Transverse colon (tissue), 4 donors: ENCODE results near the gene PCF11. TPM values are rescaled to one million over a fixed set of nuclear protein-coding genes. Genes with fewer than 3 reads are reported as not detected.

Experiments
- DNase-seq: peaks from one replicate; pipeline ENCODE4 v3.0.0-alpha.2; 2019
- H3K27ac ChIP-seq, 4 donors: fragments of 200-600 bp; sonication (generic); 2 replicates each; pipeline ENCODE4 v1.5.1; 2016 to 2018; ENCODE audit warnings: inconsistent platforms in 4 of 4
- H3K27me3 ChIP-seq: fragments of 200-600 bp; sonication (generic); 2 replicates; pipeline ENCODE4 v1.5.1; 2017; ENCODE audit warnings: inconsistent platforms
- H3K36me3 ChIP-seq, 4 donors: fragments of 200-600 bp; sonication (generic); 2 replicates each; pipeline ENCODE4 v1.5.1; 2017 to 2019; ENCODE audit warnings: inconsistent platforms in 4 of 4
- H3K4me1 ChIP-seq, 4 donors: fragments of 200-600 bp; sonication (generic); 2 replicates each; pipeline ENCODE4 v1.5.1; 2017 to 2020; ENCODE audit warnings: inconsistent platforms in 4 of 4
- H3K4me3 ChIP-seq, 4 donors: fragments of 200-600 bp; sonication (generic); 1 replicate in 1 of 4; 2 replicates in 3 of 4; pipeline versions ENCODE4 v1.5.1 to v1.6.1; 2017 to 2019; ENCODE audit warnings: inconsistent platforms in 4 of 4
- H3K9me3 ChIP-seq, 2 donors: fragments of 200-600 bp; sonication (generic); 2 replicates each; pipeline ENCODE4 v1.5.1; 2017 to 2019; ENCODE audit warnings: inconsistent platforms in 2 of 2
- CTCF ChIP-seq, 5 experiments: fragments of 200-600 bp in 3 of 5; fragments of 450-650 bp in 2 of 5; sonication (generic) in 3 of 5; IDR thresholded peaks; 1 replicate in 2 of 5; 2 replicates in 3 of 5; pipeline ENCODE4 v1.5.1; 2016 to 2017; ENCODE audit warnings: antibody characterized with exemption in 5 of 5, inconsistent platforms in 3 of 5, mild to moderate bottlenecking in 2 of 5, moderate library complexity in 1 of 5
- EP300 ChIP-seq: sonication (generic); formaldehyde crosslinking; IDR thresholded peaks from one replicate; pipeline ENCODE4 v1.6.1; 2017; ENCODE audit warnings: antibody characterized with exemption, low read depth
- POLR2A ChIP-seq: fragments of 450-650 bp; IDR thresholded peaks from one replicate; pipeline ENCODE4 v1.6.1; 2016; ENCODE audit warnings: antibody characterized with exemption, mild to moderate bottlenecking, moderate library complexity
- POLR2AphosphoS5 ChIP-seq, 3 donors: sonication (generic); formaldehyde crosslinking; IDR thresholded peaks; one replicate each; pipeline ENCODE4 v1.6.1; 2016; ENCODE audit warnings: antibody characterized with exemption in 3 of 3
- WGBS, 2 donors: methylation state at CpG; one replicate each; pipeline ENCODE4 v1.1.5; 2018; ENCODE audit warnings: low coverage in 1 of 2; 5-methylcytosine and 5-hydroxymethylcytosine counted together
- in situ Hi-C, 4 donors: fragments of 200-750 bp; cut with MboI; loops; one replicate each; pipeline versions ENCODE4 v1.15.0 to v1.15.1; 2017; ENCODE audit warnings: low sequenced_read_pairs in 3 of 4, low pct_ligation_motif_present in 1 of 4, low pct_unique_long_range_greater_than_20kb in 1 of 4
- intact Hi-C: fragments of 100-400 bp; cut with DNase I; formaldehyde crosslinking; loops from one replicate; pipeline ENCODE4 v1.15.1; 2023; ENCODE audit warnings: low total_unique reads
- total RNA-seq, 4 donors: library from RNA; depleted of rRNA; stranded (reverse); fragments of >200 nt; gene quantifications; one replicate each; pipeline ENCODE4 v1.1.0, GENCODE V29; 2016

The PCF11 gene
- total RNA-seq, 4 donors from 2014 or later, result 81.1 to 346 (median 154) TPM

- TF ChIP-seq POLR2AphosphoS5 (IDR thresholded peaks at IDR 0.05), result no peak
- TF ChIP-seq CTCF (IDR thresholded peaks at IDR 0.05), result no peak
- no peak for TF ChIP-seq EP300
- no peak for TF ChIP-seq POLR2A
- no peak for DNase-seq
- H3K4me1 ChIP-seq, result peaks cover 0 to 12% (median 3%) of the 10 kb centered on the region in 4 donors
- no peaks in the 10 kb centered on the region for H3K9me3 ChIP-seq
- in situ Hi-C loops, result loop anchor here in 2 of 4 donors (10.0 to 25.0 kb wide), 2 partner anchors 98 to 111 kb away; partner anchors contain the start of gene RAB30 (in 1 of the 2)
- H3K27ac ChIP-seq, result no peak overlapping the region
- intact Hi-C loops, result no loop called here
- H3K36me3 ChIP-seq, result peaks cover 0 to 68% (median 26%) of the 10 kb centered on the region in 4 donors
- H3K4me3 ChIP-seq, result no peak overlapping the region
- no peaks in the 10 kb centered on the region for H3K27me3 ChIP-seq
- WGBS, 2 donors, result 77 to 88% methylated on average over 1 of the region's 1 CpG
Measured at GRCh38 chr11:83185767-83186166, 28.8 kb downstream of the PCF11 start.

GRCh38 chr11:83187465-83187864 is 30.5 kb downstream of the PCF11 start:
- TF ChIP-seq CTCF (IDR thresholded peaks at IDR 0.05) (no peak), EP300 (no peak), POLR2AphosphoS5 (IDR thresholded peaks at IDR 0.05) (no peak), POLR2A (no peak)
- no peak for DNase-seq
- Histone ChIP-seq H3K4me3 (no peak overlapping the region), H3K4me1 (peaks cover 3 to 8% (median 6%) of the 10 kb centered on the region in 4 donors), H3K36me3 (peaks cover 0 to 57% (median 23%) of the 10 kb centered on the region in 4 donors), H3K9me3 (no peaks in the 10 kb centered on the region), H3K27ac (no peak overlapping the region), H3K27me3 (no peaks in the 10 kb centered on the region)
- intact Hi-C loops, result no loop called here
- 91 to 94% methylated on average over 4 of the region's 4 CpGs for WGBS, 2 donors
- in situ Hi-C loops, result loop anchor here in 2 of 4 donors (10.0 to 25.0 kb wide), 2 partner anchors 100 to 113 kb away; partner anchors contain the start of gene RAB30 (in 1 of the 2)

- in situ Hi-C loops (loop anchor here in 2 of 4 donors (10.0 to 25.0 kb wide), 2 partner anchors 104 to 287 kb away; partner anchors contain the start of genes DDIAS (in 2 of the 2) and PRCP (in 2 of the 2)), intact Hi-C loops (no loop called here)
- no peaks in the 10 kb centered on the region for H3K27me3 ChIP-seq
- DNase-seq, result no peak
- peaks cover 0 to 23% (median 10%) of the 10 kb centered on the region in 4 donors for H3K36me3 ChIP-seq
- no peaks in the 10 kb centered on the region for H3K9me3 ChIP-seq
- 95% methylated on average over 5 of the region's 5 CpGs; no CpG with 5 or more reads in 1 of the 2 donors for WGBS, 2 donors
- no peak overlapping the region for H3K4me3 ChIP-seq
- H3K4me1 ChIP-seq, result peaks cover 9 to 30% (median 22%) of the 10 kb centered on the region in 4 donors
- TF ChIP-seq CTCF (IDR thresholded peaks at IDR 0.05) (no peak), EP300 (no peak), POLR2A (no peak), POLR2AphosphoS5 (IDR thresholded peaks at IDR 0.05) (no peak)
- H3K27ac ChIP-seq, result no peak overlapping the region
Measured at GRCh38 chr11:83191491-83191890, 34.6 kb downstream of the PCF11 start.

- H3K27me3 ChIP-seq, result no peaks in the 10 kb centered on the region
- peaks cover 0 to 23% (median 10%) of the 10 kb centered on the region in 4 donors for H3K36me3 ChIP-seq
- in situ Hi-C loops (loop anchor here in 2 of 4 donors (10.0 to 25.0 kb wide), 2 partner anchors 105 to 287 kb away; partner anchors contain the start of genes DDIAS (in 2 of the 2) and PRCP (in 2 of the 2)), intact Hi-C loops (no loop called here)
- peak overlapping the region in 1 of 4 donors; percentile 86 for H3K4me3 ChIP-seq
- WGBS, 2 donors, result 87 to 88% methylated on average over 11 of the region's 11 CpGs
- TF ChIP-seq POLR2AphosphoS5 (IDR thresholded peaks at IDR 0.05) (no peak), POLR2A (no peak), EP300 (no peak), CTCF (IDR thresholded peaks at IDR 0.05) (no peak)
- H3K9me3 ChIP-seq, result no peaks in the 10 kb centered on the region
- peak overlapping the region in 3 of 4 donors; percentile 91 to 97 (median 94) for H3K27ac ChIP-seq
- peaks cover 9 to 34% (median 22%) of the 10 kb centered on the region in 4 donors for H3K4me1 ChIP-seq
- DNase-seq, result no peak
Measured at GRCh38 chr11:83191986-83192385, 35.1 kb downstream of the PCF11 start.
